ENCODE measurements around the gene MECR.

GRCh38 chr1:29232387-29232786 is 1.7 kb upstream of the MECR start:
- TF ChIP-seq REST (IDR thresholded peaks at IDR 0.05; ENCODE audit: low read depth, low read length) (no peak), CTCF (IDR thresholded peaks at IDR 0.05) (no peak), FOSL2 (IDR thresholded peaks at IDR 0.05; ENCODE audit: borderline replicate concordance, low read depth) (no peak), RAD21 (IDR thresholded peaks at IDR 0.05; ENCODE audit: low read length) (no peak), TAF1 (IDR thresholded peaks at IDR 0.05; ENCODE audit: borderline replicate concordance, low read depth, low read length) (no peak), FOXM1 (IDR thresholded peaks at IDR 0.05; ENCODE audit: low read depth) (no peak), SMC3 (IDR thresholded peaks at IDR 0.05; ENCODE audit: low read depth, low read length) (no peak), JUND (IDR thresholded peaks at IDR 0.05) (no peak), MXI1 (IDR thresholded peaks at IDR 0.05; ENCODE audit: low read depth, low read length) (no peak), SIN3A (IDR thresholded peaks at IDR 0.05; ENCODE audit: borderline replicate concordance, low read depth, low read length) (no peak), EP300 (IDR thresholded peaks at IDR 0.05; ENCODE audit: borderline replicate concordance in 1 of 2, low read depth in 1 of 2, low read length in 1 of 2) (no peak), USF2 (IDR thresholded peaks at IDR 0.05; ENCODE audit: borderline replicate concordance, low read depth, low read length) (no peak)
